GM18498 (cell line): Measurements from ENCODE around the gene VSIG4.

Source experiments
- ATAC-seq: cut with Tn5 transposase; IDR thresholded peaks from one replicate; pipeline ENCODE4 v1.9.1; 2021; ENCODE audit warnings: mild to moderate bottlenecking, moderate library complexity; ENCODE audit not compliant: unreplicated experiment

VSIG4 gene

DNA sequence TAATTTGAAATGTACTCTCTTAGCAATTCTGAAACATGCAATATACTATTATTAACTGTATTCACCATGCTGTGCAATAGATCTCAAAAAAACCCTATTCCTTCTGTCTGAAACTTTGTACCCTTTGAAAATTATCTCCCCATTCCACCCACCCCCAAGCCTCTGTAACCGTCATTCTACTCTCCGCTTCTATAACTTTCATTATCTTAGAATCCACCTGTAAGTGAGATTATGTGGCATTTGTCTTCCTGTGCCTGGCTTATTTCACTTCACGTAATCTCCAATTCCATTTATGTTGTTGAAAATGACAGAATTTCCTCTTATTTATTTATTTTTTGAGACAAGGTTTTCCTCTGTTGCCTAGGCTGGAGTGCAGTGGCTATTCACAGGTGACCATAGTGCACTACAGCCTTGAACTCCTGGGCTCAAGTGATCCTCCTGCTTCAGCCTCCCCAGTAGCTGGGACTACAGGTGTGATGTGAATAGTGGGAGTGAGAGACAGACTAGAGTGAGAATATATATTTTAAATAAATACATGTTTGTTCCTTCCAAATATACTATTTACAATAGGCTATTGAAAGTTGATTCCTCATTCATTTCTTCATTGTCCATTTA is 30.5 kb downstream of the VSIG4 start:
- ATAC-seq, result no peak

DNA sequence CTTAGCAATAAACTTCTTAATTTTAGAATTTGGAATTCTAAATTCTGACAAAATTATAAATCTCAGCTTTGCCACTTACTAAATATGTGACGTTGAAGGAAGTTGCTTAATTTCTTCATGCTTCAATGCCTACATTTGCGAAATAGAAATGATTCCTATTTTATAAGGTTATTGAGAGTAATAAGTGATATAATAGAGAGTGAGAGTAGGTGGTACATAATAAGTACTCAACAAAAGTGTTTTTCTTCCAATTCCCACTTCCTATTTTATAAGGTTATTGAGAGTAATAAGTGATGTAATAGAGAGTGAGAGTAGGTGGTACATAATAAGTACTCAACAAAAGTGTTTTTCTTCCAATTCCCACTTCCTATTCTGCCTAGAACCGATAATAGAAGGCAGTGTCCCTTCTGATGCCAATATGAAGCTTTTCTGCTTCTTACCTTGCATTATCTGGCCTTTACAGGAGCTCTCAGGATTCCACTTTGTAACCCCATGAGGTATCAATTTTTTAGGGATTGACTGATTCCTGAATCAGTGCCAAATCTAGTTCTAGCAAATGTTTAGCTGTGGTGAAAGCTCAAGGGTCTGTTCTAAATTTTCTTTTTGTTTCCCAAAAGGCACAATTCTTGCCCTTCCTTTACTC is 31.4 kb downstream of the VSIG4 start:
- no peak for ATAC-seq

GRCh38 chrX:66007851-66008250 is 32.0 kb downstream of the VSIG4 start:
- no peak for ATAC-seq

- no peak for ATAC-seq
Observed at GRCh38 chrX:66005830-66006449, 33.9 kb downstream of the VSIG4 start.

DNA sequence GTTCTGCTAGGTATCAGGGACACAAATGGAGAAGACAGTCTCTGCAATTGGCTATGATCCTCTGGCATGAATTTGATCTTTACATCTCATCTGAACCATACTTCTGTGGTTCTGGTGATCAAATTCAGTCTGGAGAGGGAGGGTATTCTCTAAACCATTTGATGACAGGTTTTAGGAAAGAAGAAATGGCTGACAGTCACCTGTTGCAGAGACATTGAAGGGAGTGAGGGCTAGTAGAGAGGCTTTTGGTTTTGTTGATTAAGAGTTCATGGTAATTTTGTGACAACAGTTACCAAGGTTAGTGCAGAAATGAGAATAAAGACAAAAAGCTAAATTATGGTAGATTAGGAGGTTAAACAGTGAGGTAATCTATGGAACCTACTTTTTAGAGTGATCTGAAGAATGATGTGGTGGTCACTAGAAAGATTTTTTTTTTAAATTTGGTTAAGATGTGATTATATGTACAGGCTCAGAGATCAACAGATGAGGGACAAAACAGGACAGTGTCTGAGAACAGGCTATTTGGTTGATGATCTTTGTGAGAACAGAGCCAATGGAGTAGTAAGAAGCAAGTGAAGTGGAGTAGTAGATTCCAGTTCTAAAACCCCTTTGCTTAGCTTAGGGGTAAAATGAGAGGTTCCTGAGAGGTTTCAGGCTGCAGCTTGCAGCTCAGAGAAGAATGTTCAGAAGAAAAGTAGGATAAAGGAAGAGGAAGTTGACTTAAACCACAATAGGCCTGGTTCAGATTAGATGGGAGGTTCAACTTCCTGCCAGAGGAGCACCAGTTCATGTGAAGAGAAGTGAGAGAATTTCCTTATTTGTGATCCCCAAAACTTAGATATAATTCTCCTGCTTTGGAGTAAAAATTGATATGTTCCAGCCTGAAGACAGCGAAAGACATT is 34.7 kb downstream of the VSIG4 start:
- no peak for ATAC-seq

GRCh38 chrX:66002824-66003680 is 36.8 kb downstream of the VSIG4 start:
- peak; percentile 67 for ATAC-seq

GRCh38 chrX:66001596-66001995 is 38.3 kb downstream of the VSIG4 start:
- no peak for ATAC-seq

- ATAC-seq, result no peak
Observed at GRCh38 chrX:66000628-66001272, 39.1 kb downstream of the VSIG4 start.

- no peak for ATAC-seq
Observed at GRCh38 chrX:66000178-66000577, 39.7 kb downstream of the VSIG4 start.

DNA sequence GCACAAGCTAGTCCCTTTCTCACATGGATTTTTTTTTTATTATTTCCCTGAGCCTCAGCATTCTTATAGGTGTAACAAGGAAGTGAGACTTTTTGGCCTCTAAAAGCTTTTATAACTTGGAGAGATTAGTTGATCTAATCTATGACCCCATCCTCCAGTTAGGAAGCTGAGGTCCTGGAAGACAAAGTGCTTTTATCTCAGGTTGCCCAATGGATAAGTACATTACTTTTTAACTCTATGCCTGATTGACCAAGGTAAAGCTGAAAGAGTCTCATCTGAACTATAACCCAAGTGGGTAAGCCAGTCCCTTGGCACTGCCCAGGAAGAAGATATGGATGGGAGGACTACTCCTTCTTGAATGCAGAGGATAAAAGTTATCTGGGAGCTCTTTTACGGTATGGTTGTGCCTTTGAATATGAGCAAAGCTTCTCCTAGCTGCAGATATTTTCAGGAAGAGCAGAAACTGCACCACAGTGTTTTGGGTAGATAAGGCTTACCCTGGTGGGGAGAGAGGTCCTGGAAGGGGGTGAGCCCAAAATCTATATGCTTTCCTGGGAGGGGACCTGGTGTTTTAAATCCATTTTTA is 40.2 kb downstream of the VSIG4 start:
- no peak for ATAC-seq

GRCh38 chrX:65999029-65999562 is 40.8 kb downstream of the VSIG4 start:
- no peak for ATAC-seq

DNA sequence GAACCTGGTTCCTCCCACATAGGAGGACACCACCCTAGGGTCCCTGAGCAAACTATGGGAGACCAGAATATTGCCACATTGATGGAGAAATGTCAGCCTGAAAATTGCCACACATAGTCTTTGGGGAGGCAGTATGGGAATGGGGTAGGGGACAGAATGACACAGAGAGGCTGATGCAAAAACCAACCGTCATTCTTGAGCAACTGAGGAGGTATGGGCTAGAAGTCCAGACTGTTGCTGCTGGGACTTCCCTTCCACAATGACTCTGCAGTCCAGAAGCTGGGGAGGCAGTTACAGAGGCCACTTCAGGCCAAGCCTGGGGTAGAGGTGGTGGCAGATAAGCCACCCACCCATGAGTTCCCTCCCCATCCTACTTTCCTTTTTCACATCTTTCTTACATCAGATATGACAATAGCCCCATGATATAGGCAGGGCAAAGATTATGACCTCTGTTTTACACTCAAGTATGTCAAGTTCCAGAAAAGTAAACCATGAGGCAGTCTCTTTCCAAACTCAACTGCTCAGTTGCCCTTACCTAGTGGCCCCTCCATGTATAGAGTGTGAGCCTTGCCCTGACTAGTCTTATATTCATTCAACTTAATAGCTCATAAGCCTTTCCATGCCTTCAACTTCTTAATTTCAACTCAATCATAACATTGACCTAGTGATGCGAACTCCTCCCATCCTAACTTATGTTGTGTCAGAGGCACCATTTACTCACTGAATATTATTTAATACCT is 41.7 kb downstream of the VSIG4 start:
- ATAC-seq, result no peak

- no peak for ATAC-seq
Observed at GRCh38 chrX:65994519-65995506, 45.1 kb downstream of the VSIG4 start.

GRCh38 chrX:65993915-65994460 is 45.9 kb downstream of the VSIG4 start:
- no peak for ATAC-seq

DNA sequence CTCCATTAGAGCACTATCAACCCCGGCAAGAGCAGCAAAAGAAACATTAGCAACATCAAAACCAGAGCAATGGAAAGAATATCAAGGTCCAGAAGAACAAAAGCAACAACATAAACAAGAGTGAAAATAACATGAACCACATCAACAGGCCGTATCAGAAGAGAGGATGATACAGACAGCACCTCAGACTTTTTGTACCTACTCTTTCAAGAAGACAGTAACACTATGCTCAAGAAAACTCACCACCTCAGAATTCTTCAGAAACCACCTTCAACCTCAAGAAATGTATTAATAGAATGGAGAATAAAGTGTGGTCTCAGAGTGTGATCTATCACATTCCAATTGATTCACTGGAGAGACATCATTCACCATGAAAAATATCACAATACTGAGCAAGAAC is 46.5 kb downstream of the VSIG4 start:
- no peak for ATAC-seq

DNA sequence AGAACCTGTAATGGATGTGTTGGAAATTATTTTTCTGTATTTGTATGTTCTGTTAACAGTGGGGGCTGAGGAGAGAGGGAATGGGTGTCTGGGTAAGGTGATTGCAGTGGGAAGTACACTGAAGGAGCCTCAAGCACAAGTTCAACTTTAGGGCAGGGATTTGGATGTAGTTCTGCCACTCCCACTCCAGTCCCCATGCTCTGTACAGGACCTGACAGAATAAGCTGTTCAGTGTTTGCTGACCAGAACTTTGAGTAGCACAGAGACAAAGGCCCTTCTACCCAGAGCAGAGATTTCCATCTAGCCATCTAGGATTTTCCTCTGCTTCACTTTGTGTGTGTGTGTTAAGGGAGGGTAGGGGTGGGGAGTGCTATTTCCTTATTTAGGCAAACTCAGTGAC is 49.2 kb downstream of the VSIG4 start:
- no peak for ATAC-seq

GRCh38 chrX:65987811-65988210 is 52.1 kb downstream of the VSIG4 start:
- no peak for ATAC-seq
